Osteocyte (in vitro differentiated cells): ENCODE data around the gene EFCAB6. TPM values are rescaled to one million over a fixed set of nuclear protein-coding genes. Genes with fewer than 3 reads are reported as not detected.

Experiments used
- DNase-seq: peaks from one replicate; pipeline ENCODE4 v3.0.0; 2021; ENCODE audit warnings: mixed read lengths; ENCODE audit not compliant: unreplicated experiment; ENCODE audit errors: extremely low spot score
- H3K27ac Mint-ChIP-seq: one replicate; pipeline ENCODE4 v1.8.0; 2021; ENCODE audit warnings: mild to moderate bottlenecking, mixed read lengths; ENCODE audit not compliant: unreplicated experiment
- H3K27me3 Mint-ChIP-seq: one replicate; pipeline ENCODE4 v1.8.0; 2021; ENCODE audit warnings: mixed read lengths; ENCODE audit not compliant: unreplicated experiment
- H3K36me3 Mint-ChIP-seq: one replicate; pipeline ENCODE4 v1.8.0; 2021; ENCODE audit warnings: mixed read lengths; ENCODE audit not compliant: unreplicated experiment
- H3K4me1 Mint-ChIP-seq: one replicate; pipeline ENCODE4 v1.8.0; 2021; ENCODE audit warnings: mixed read lengths; ENCODE audit not compliant: unreplicated experiment
- H3K4me3 Mint-ChIP-seq: one replicate; pipeline ENCODE4 v1.8.0; 2021; ENCODE audit warnings: mild to moderate bottlenecking, moderate library complexity, mixed read lengths; ENCODE audit not compliant: unreplicated experiment
- H3K9me3 Mint-ChIP-seq: one replicate; pipeline ENCODE4 v1.8.0; 2021; ENCODE audit warnings: mixed read lengths; ENCODE audit not compliant: unreplicated experiment
- CTCF ChIP-seq: fragments of 200-600 bp; sonication (generic); IDR thresholded peaks from 2 replicates; pipeline ENCODE4 v1.5.0; 2021; ENCODE audit warnings: antibody characterized with exemption, mild to moderate bottlenecking, moderate library complexity
- total RNA-seq: library from RNA; stranded (reverse); gene quantifications from 2 replicates; pipeline ENCODE4 v1.2.1, GENCODE V29; 2021

EFCAB6 gene
- total RNA-seq, 1 donor from 2014 or later: 1.4 TPM

- Mint-ChIP-seq H3K4me3 (no peak overlapping the region), H3K27ac (no peak overlapping the region), H3K36me3 (no peaks in the 10 kb centered on the region), H3K27me3 (no peaks in the 10 kb centered on the region), H3K4me1 (peaks cover 4% of the 10 kb centered on the region), H3K9me3 (no peaks in the 10 kb centered on the region)
- no peak for TF ChIP-seq CTCF
- DNase-seq: no peak
Observed at GRCh38 chr22:43772831-43773230, 39.3 kb downstream of the EFCAB6 start.

- no peaks in the 10 kb centered on the region for H3K4me1 Mint-ChIP-seq
- H3K27ac Mint-ChIP-seq: no peak overlapping the region
- H3K27me3 Mint-ChIP-seq: peaks cover 23% of the 10 kb centered on the region
- TF ChIP-seq CTCF: no peak
- no peak overlapping the region for H3K4me3 Mint-ChIP-seq
- H3K9me3 Mint-ChIP-seq: peaks cover 4% of the 10 kb centered on the region
- H3K36me3 Mint-ChIP-seq: no peaks in the 10 kb centered on the region
- no peak for DNase-seq
Observed at GRCh38 chr22:43755452-43755851, 56.7 kb downstream of the EFCAB6 start.

- Mint-ChIP-seq H3K27me3 (peaks cover 23% of the 10 kb centered on the region), H3K9me3 (peaks cover 4% of the 10 kb centered on the region), H3K4me1 (no peaks in the 10 kb centered on the region), H3K27ac (no peak overlapping the region), H3K4me3 (no peak overlapping the region), H3K36me3 (no peaks in the 10 kb centered on the region)
- TF ChIP-seq CTCF: no peak
- DNase-seq: no peak
Observed at GRCh38 chr22:43755011-43755410, 57.1 kb downstream of the EFCAB6 start.

- DNase-seq: peak; percentile 78
- H3K4me3 Mint-ChIP-seq: no peak overlapping the region
- TF ChIP-seq CTCF: no peak
- no peak overlapping the region for H3K27ac Mint-ChIP-seq
- H3K9me3 Mint-ChIP-seq: peaks cover 4% of the 10 kb centered on the region
- H3K36me3 Mint-ChIP-seq: no peaks in the 10 kb centered on the region
- H3K27me3 Mint-ChIP-seq: peaks cover 23% of the 10 kb centered on the region
- H3K4me1 Mint-ChIP-seq: no peaks in the 10 kb centered on the region
Observed at GRCh38 chr22:43754176-43754575, 57.9 kb downstream of the EFCAB6 start.

- peaks cover 25% of the 10 kb centered on the region for H3K27me3 Mint-ChIP-seq
- H3K4me1 Mint-ChIP-seq: no peaks in the 10 kb centered on the region
- H3K36me3 Mint-ChIP-seq: no peaks in the 10 kb centered on the region
- H3K4me3 Mint-ChIP-seq: no peak overlapping the region
- no peak for TF ChIP-seq CTCF
- DNase-seq: no peak
- H3K9me3 Mint-ChIP-seq: peaks cover 4% of the 10 kb centered on the region
- H3K27ac Mint-ChIP-seq: no peak overlapping the region
Observed at GRCh38 chr22:43753688-43754087, 58.4 kb downstream of the EFCAB6 start.
